ENCODE measurements around the gene MC2R. TPM values are rescaled to one million over a fixed set of nuclear protein-coding genes. Genes with fewer than 3 reads are reported as not detected.

Gene MC2R
- total and polyA plus RNA-seq, 2 of the 8 experiments (the other 6 are each of a cell fraction or from before 2014, with no cell fraction given), result not detected

GRCh38 chr18:13894531-13894930, 20.8 kb downstream of the MC2R start (continued):
- TF ChIP-seq NRF1 (IDR thresholded peaks at IDR 0.05; ENCODE audit: low read depth, low read length), result no peak
- TF ChIP-seq RNF2 (IDR thresholded peaks at IDR 0.05; ENCODE audit: borderline replicate concordance, low read depth, low read length, missing control alignments, poor library complexity, severe bottlenecking), result no peak
- no peak for TF ChIP-seq CBX5 (IDR thresholded peaks at IDR 0.05; ENCODE audit: low read depth, low read length)
- no peak for TF ChIP-seq SIN3A (conservative IDR thresholded peaks at IDR 0.05 in 1 of 2, IDR thresholded peaks at IDR 0.05 in 1 of 2; ENCODE audit: low read depth in 1 of 2, low read length in 2 of 2)
